ENCODE data around the gene GPRC5C. TPM values are rescaled to one million over a fixed set of nuclear protein-coding genes. Genes with fewer than 3 reads are reported as not detected.

Gene GPRC5C
- total and polyA plus RNA-seq, 2 of the 13 experiments (the other 11 are each of a cell fraction or from before 2014, with no cell fraction given) = 85.6 to 300 TPM

- no peak overlapping the region for H3K4me2 ChIP-seq (ENCODE audit: low read depth, low read length)
- H3K27me3 ChIP-seq (ENCODE audit: control insufficient read depth in 1 of 2, insufficient read depth in 2 of 2, low read length in 2 of 2) = peaks cover 9 to 50% of the 10 kb centered on the region in 2 experiments; a peak in 3 of 5 replicates
- intact Hi-C loops (cut with micrococcal nuclease; ENCODE audit: unreplicated experiment) (no loop called here), in situ Hi-C loops (cut with HindIII; ENCODE audit: extremely low pct_ligation_motif_present, low pct_unique_long_range_greater_than_20kb) (no loop called here)
- no peaks in the 10 kb centered on the region for H3K4me1 ChIP-seq (ENCODE audit: insufficient read depth, low read length)
- no TSS peak for BruUV-seq (replicated peaks)
- H3K9ac ChIP-seq (ENCODE audit: insufficient read depth, low read depth, low read length) = no peak overlapping the region
- FAIRE-seq (no peak), DNase-seq (ENCODE audit: low spot score) (no peak), ATAC-seq (no peak)
- peaks cover 8% of the 10 kb centered on the region for H3K9me3 ChIP-seq (ENCODE audit: low read length)
- ChIA-PET POLR2A (no interaction called here), CTCF (ENCODE audit: low intra/inter-chr PET ratio, low total read pairs) (no interaction called here)
- H4K20me1 ChIP-seq (ENCODE audit: insufficient read depth, low read length) = no peaks in the 10 kb centered on the region
- no peak overlapping the region for H2AFZ ChIP-seq (ENCODE audit: low read length)
- H3K4me3 ChIP-seq (replicated peaks in 1 of 3; ENCODE audit: insufficient read depth in 1 of 3, low read depth in 2 of 3, low read length in 3 of 3) = no peak overlapping the region
- H3K27ac ChIP-seq (ENCODE audit: extremely low read length, insufficient read depth, low read length) = no peak overlapping the region
- 26% methylated on average over 3 of the region's 4 CpGs for WGBS (ENCODE audit: low lambda C conversion rate)
- no peaks in the 10 kb centered on the region for H3K36me3 ChIP-seq (replicated peaks in 1 of 2; ENCODE audit: control insufficient read depth in 1 of 2, insufficient read depth in 2 of 2, low read length in 2 of 2)
- no peaks in the 10 kb centered on the region for H3K79me2 ChIP-seq (ENCODE audit: insufficient read depth, low read length)
- no peak for TF ChIP-seq ZNF773 (CRISPR knock-in tag; IDR thresholded peaks at IDR 0.05; ENCODE audit: borderline replicate concordance)
- TF ChIP-seq ZNF703 (CRISPR knock-in tag; IDR thresholded peaks at IDR 0.05; ENCODE audit: borderline replicate concordance) = no peak
- TF ChIP-seq ZNF589 (CRISPR knock-in tag; conservative IDR thresholded peaks at IDR 0.05) = no peak
- TF ChIP-seq ZNF513 (CRISPR knock-in tag; conservative IDR thresholded peaks at IDR 0.05) = no peak
- TF ChIP-seq RARA (CRISPR knock-in tag; IDR thresholded peaks at IDR 0.05) = no peak
- TF ChIP-seq ZNF407 (CRISPR knock-in tag; IDR thresholded peaks at IDR 0.05; ENCODE audit: not compliant biosample characterization) = no peak
- no peak for TF ChIP-seq ZNF572 (CRISPR knock-in tag; IDR thresholded peaks at IDR 0.05)
- no peak for TF ChIP-seq ZNF121 (CRISPR knock-in tag; IDR thresholded peaks at IDR 0.05)
- TF ChIP-seq MBNL3 (CRISPR knock-in tag; conservative IDR thresholded peaks at IDR 0.05) = no peak
- TF ChIP-seq ZBTB8A (CRISPR knock-in tag; IDR thresholded peaks at IDR 0.05; ENCODE audit: borderline replicate concordance, low read depth) = no peak
- no peak for TF ChIP-seq CEBPB (IDR thresholded peaks at IDR 0.05; ENCODE audit: borderline replicate concordance, low read depth, low read length)
- no peak for TF ChIP-seq HOMEZ (CRISPR knock-in tag; IDR thresholded peaks at IDR 0.05; ENCODE audit: low read depth)
- no peak for TF ChIP-seq STAT5B (CRISPR knock-in tag; IDR thresholded peaks at IDR 0.05)
- TF ChIP-seq TEF (CRISPR knock-in tag; IDR thresholded peaks at IDR 0.05) = no peak
Measured at GRCh38 chr17:74477411-74477810, 45.5 kb downstream of the GPRC5C start.

Measured in HepG2 (cell line).